Right renal cortex interstitium (tissue), 3 donors: ENCODE data around the gene PSPN. TPM values are rescaled to one million over a fixed set of nuclear protein-coding genes. Genes with fewer than 3 reads are reported as not detected.

Source experiments
- DNase-seq, 3 donors: peaks; one replicate each; pipeline ENCODE4 v3.0.0-alpha.2; 2013; ENCODE audit warnings: low read depth in 3 of 3, low spot score in 2 of 3
- polyA plus RNA-seq, 3 donors: library from polyadenylated mRNA; unstranded; fragments of 120-200 nt; gene quantifications; one replicate each; pipeline ENCODE4 v1.2.1, GENCODE V29; 2013; ENCODE audit not compliant: insufficient read length in 3 of 3

The PSPN gene, protein sequence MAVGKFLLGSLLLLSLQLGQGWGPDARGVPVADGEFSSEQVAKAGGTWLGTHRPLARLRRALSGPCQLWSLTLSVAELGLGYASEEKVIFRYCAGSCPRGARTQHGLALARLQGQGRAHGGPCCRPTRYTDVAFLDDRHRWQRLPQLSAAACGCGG
- polyA plus RNA-seq = 1 to 10 TPM; 2.0 to 2.6 (median 2.1) TPM

DNA sequence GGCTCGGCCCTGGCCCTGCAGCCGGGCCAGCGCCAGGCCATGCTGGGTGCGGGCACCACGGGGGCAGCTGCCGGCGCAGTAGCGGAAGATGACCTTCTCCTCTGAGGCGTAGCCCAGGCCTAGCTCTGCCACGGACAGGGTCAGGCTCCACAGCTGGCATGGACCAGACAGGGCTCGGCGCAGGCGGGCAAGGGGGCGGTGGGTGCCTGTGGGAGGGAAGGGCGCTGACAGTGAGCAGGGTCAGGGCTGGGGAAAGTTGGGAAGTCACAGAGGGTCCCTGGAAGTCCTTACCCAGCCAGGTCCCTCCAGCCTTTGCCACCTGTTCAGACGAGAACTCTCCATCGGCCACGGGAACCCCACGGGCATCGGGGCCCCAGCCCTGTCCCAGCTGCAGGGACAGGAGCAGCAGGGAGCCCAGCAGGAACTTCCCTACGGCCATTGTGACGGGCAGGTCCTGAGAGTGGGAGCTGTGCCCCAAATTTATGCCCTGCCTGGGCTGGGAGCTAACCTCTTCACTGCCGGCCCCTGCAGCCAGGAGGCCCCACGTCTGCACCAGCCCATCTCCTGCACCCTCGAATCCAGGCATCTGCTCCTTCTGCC is at the start of gene PSPN:
PSPN (minus strand) TSS at position 523 of the 600 bp plus-strand sequence; CDS start at position 439, 84 bp downstream.
- no peak for DNase-seq

DNA sequence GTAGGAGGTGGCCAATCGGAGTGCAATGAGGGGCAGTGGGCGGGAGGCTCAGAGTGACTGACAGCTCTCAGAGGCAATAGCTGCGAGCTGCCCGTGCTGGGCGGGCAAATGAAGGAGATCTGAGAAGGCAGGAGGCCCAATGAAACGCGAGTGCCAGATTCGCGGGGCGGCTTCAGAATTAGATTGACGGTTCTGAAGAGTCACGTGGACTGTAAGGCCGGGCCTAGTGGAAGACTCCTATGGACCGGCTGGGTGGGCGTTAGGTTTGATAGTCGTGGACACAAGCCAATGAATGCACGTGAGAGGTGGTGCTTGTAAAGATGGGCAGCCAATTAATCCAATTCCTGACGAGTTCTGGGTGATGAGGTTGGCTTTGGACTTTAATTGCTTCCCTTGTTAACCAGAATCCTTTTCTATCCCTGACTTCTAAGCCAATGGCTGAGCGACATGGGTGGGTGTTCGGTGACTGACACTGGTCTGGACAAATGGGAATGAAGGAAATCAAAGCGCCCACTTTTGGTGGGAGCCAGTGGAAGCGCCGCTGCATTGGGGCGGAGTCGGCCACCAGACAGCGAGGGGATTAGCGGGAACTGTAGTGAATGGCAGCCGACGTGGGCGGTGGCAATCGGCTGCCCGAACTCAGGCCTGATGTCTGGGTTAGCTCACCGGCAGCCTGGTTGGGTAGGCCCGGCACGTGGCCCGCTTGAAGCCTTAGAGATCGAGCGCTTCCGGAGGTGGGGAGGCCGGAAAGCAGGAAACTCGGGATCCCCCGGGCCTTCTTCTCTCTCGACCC is 49.4 kb upstream of the PSPN start:
- DNase-seq = peak; percentile 100

DNA sequence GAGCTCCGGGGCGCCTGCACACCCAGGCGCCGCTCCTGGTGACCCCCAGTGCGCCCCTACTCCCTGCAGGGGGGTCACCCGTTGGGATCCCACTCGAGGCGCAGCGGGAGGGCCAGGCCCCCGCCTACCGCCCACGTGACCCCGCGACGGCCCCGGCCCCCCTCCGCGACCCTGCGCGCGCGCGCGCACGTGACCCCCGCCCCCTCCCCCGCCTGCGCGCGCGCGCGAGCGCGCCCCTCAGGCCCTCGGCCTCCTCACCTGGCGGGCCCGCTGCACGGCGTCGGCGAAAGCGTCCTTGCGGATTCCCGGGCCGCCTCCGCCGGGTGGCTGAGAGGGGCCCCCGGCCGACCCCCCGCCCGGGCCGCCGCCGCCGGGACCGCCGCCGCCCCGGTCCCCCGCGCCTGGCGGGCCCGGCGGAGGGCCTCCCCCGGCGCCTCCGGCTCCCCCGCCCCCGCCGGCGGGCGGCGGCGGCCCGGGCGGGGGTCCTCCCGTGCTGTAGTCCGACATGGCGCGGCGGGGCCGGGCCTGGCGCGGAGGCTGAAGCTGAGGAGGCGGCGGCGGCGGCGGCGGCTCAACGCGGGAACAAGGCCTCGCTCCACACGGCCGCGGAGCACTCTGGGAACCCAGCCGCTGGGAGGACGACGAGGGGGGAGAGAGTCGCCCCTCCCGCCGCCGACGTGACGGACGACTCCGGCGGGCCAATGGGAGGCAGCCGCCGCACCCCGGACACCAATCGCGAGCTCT is 48.6 kb upstream of the PSPN start, which contains the start of gene KHSRP:
KHSRP (minus strand) TSS at position 617 of the 744 bp plus-strand sequence; CDS start at position 507, 110 bp downstream.
- DNase-seq = no peak

DNA sequence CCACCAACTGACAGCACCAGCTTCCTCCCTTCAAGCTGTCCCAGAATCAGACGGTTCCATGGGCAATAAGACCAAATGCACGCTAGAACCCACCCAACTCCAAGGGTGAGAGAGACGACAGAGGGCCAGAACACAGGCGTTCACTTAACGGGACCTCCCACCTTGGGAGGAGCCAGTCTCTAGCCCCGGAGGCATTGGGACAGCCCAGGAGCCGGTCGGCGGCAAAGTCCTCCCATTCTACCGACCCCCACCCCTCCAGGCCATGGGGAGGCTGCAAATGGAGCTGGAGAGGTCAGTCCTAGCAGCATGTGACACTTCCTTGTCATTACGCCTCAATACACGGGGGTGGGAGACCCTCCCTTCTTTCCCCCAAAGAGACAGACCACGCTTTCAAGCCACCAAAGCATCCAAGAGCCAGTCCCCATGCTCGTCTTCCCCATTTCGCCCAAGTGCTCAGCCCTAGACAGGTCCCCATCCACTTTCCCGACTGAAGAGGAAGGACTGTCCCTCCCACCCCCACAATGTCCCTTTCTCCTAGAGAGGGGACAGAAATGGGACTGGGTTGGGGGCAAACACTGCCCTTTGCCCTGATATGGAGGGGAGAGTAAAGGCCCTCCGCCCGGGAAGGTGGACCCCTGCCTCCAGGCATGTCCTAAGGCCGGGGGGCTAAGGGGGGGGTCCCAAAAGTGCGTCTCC is 47.9 kb upstream of the PSPN start:
- DNase-seq = no peak

DNA sequence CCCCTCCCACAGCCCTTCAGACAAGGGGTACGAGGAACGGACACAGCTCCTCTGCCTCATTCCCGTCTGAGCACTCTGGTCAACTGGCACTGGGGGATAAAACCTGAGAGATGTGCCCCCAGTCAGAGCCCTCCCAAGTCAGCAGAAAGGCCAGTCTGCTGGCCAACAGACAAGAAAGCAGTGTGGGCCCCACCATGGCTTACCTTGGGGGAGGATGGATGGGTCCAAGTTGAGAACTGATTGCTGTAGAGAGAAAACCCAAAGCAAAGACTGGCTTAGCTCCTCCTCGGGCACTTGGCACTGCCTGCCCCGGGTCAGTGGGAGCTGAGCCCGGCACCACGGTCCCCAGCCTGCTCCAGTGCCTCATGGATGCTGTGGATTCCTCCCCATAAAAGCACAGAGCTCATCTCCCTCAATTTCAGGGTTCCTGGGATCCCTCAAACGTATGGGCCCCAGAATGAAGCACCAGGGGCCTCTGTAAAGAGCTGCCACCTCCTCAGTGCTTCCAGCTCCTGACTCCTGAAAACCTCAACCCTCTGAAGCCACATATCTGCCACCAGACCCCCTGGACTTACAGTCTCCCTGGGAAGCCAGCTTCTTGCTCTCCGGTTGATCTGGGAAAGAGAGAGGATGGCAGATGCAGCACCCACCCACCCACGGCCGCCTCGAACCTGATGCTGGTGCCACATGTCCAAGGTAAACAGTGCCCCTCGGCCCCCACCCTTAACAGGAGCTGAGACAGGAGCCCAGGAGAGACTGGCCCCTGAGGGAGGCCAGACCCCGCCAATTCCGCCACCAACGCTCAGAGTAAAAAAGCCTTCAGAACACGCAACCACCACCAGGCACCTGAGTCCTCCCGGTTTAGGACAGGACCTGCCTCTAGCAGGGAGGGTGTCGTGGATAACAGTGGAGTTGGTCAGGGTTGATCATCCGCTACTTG is 45.6 kb upstream of the PSPN start:
- DNase-seq = no peak

GRCh38 chr19:6418562-6418932 is 42.8 kb upstream of the PSPN start:
- DNase-seq = no peak

GRCh38 chr19:6417713-6418561 is 42.2 kb upstream of the PSPN start:
- no peak for DNase-seq

DNA sequence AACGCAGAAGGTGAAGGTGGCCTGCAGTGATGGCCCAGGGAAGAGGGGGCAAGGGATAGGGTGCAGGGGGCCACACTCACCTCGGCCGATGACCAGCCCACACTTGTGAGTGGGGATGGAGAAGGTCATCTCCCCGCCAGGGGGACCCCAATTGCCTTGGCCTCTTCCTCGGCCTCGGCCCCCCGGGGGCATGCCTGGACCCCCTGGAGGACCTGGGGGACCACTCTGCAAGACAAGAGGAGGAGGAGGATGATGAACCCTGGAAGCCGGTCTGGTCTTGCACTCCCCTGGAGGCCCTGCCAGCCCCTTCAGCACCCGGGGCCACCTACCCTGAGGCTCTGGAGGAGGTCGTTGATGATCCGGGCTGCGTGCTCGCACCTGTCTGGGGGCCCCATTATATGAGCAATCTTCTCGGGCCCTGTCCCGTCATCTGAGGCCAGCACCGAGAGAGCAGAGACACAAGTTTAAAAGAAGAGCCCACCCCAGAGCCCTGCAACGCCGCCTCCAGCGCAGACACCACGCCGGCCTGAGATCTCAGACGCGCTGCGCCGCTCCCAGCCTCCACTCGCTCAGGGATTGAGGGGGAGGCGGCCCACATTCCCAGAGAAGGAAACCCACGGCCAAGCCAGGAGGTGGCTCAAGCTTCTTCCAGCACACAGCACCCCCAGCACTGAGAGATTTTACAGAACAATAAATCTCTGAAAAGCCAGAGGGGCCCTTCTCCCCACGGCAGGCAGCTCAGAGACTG is 41.1 kb upstream of the PSPN start:
- no peak for DNase-seq

GRCh38 chr19:6415591-6416190 is 40.0 kb upstream of the PSPN start:
- DNase-seq = no peak

DNA sequence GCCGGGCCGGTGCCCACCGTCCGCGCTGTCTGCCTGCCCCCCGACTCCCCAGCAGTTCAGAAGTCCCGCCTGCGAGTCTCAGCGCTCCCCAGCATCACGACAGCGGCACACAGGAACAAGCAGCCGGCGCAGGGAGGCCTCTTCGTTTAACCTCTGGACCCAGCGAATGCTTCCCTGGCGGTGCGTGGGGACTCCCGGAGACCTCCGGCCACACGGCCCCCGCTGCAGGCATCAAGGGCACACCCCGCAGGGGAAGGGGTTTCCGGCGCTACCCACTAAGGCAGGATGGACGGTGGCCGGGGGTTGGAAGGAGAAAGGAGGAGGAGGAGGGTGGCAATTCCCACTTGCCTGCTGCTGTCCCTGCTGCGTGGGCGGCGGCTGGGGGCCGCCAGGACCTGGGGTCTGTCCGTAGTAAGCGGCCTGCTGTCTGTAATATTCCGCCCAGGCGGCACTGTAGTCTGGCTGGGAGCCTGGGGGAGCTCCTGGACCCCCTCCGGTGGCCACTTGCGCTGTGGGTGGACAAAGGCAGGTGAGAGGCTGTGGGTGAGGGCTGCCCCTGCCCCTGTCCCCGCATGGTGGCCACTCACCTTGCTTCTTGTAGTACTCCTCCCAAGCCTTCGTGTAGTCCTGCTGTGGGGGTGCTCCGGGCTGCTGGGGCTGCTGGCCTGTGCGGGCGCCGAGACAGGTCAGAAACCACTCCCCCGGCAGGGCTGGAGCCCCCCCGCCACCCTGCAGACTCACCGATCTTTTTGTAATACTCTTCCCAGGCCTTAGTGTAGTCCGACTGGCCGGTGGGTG is 39.3 kb upstream of the PSPN start:
- no peak for DNase-seq

DNA sequence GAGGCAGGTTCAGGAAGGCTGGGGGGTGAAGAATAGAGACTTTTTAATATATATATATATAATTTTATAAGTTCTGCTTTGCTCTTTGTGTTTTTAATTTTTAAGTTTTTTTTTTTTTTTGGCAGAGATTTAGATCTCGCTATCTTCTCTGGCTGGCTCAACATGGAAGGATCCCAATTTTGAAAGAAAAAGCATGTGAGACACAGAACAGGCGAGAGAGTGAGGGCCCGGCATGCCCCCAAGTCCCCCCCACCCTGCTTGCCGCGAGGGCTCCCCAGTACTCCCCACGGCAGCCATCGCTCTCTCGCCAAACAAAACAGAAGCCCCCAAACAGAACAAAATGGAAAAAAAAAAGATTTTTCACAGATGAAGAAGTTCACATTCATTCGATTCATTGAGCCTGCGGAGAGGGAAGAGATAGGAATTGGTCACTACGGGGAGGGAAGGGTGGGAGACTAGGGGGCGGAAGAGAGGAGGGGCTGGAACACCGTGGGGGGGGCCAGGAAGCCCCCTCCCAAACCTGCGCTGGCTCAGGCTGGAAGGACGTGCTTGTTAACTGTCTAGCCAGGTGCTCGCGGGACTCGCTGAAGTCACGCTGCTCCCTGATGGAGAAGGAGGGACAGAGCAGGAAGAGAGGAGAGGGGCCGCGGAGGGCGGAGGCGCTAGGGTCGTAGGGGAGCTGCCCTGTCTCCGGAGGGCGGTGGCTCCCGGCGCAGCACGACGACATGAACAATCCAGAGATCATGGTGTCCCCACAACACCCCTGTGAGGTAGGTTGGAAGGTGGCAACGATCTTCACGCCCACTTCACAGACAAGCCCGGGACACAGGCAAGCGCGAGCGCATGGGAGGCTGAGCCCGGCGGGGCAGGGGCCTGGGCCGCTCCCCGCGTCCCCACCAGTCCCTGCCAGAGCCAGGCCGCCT is 38.2 kb upstream of the PSPN start:
- DNase-seq = no peak

DNA sequence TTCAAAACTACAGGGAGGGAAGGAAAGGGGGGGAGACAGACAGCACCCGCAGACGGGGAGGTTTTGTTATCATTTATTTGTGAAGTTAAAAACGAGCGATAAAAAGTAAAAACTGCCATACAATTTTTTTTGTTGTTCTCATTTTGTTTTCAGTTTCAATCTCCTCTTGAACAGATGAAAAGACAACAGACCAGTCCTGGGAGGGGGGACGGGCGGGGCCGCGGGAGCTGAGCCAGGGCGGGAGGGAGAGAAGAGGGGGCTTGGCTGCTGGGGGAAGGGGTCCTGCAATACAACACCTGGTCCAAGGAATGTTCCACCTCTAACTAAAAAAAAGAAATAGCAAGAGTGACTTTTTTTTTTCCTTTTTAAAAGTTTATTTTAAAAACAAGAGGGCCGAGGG is 37.6 kb upstream of the PSPN start:
- no peak for DNase-seq

GRCh38 chr19:6412447-6413091 is 36.8 kb upstream of the PSPN start:
- no peak for DNase-seq

- no peak for DNase-seq
Observed at GRCh38 chr19:6412061-6412446, 36.3 kb upstream of the PSPN start.

DNA sequence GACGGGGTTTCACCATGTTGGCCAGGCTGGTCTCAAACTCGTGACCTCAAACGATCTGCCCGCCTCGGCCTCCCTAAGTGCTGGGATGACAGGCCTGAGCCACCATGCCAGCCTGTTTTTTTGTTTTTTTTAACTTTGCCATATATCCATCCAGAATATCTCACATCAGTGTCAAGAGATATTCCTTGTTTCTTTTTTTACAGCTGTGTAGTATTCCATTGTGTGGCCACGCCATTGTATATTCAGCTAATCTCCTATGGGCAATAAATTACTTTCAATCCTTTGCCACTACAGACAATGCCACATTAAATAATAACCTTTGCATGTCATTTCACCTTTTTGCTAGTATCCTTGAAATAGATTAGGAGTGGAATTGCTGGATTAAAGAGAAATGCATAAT is 33.6 kb upstream of the PSPN start:
- DNase-seq = no peak
